Neutrophil (primary cell): ENCODE data around the gene HS3ST6.

Experiments
- H3K27ac ChIP-seq: fragments of 200-600 bp; sonication (generic); 2 replicates; pipeline ENCODE4 v1.5.1; 2016; ENCODE audit warnings: mild to moderate bottlenecking, moderate library complexity
- H3K27me3 ChIP-seq: fragments of 200-600 bp; sonication (generic); 2 replicates; pipeline ENCODE4 v1.6.0; 2016; ENCODE audit warnings: mild to moderate bottlenecking
- H3K36me3 ChIP-seq: fragments of 200-600 bp; sonication (generic); 2 replicates; pipeline ENCODE4 v1.5.1; 2017
- H3K4me1 ChIP-seq, 2 experiments: fragments of 200-600 bp in 1 of 2; sonication (generic) in 1 of 2; 1 replicate in 1 of 2; 2 replicates in 1 of 2; pipeline versions ENCODE4 v1.5.1 to v1.6.1; 2013 to 2016; ENCODE audit warnings: low read depth in 1 of 2, low read length in 1 of 2, mild to moderate bottlenecking in 1 of 2, moderate library complexity in 1 of 2; ENCODE audit not compliant: control insufficient read depth in 1 of 2, insufficient read depth in 1 of 2
- H3K4me3 ChIP-seq, 2 experiments: fragments of 200-600 bp in 1 of 2; sonication (generic) in 1 of 2; 1 replicate in 1 of 2; 2 replicates in 1 of 2; pipeline ENCODE4 v1.5.1; 2013 to 2016; ENCODE audit warnings: low read depth in 1 of 2, low read length in 1 of 2, mild to moderate bottlenecking in 1 of 2, moderate library complexity in 1 of 2
- H3K9me3 ChIP-seq: fragments of 200-600 bp; sonication (generic); 2 replicates; pipeline ENCODE4 v1.5.1; 2016
- TF ChIP-seq, protein P1 (sequence below): fragments of 200-600 bp; sonication (generic); IDR thresholded peaks from 2 replicates; pipeline ENCODE4 v1.5.1; 2016; ENCODE audit warnings: antibody characterized with exemption

Gene HS3ST6

GRCh38 chr16:1918351-1919326 is at the start of gene HS3ST6:
Gene HS3ST6, minus strand, starts transcription at chr16:1918415. Its CDS starts 92 bp downstream, at chr16:1918323.
- Histone ChIP-seq H3K27me3 (peaks cover 100% of the 10 kb centered on the region), H3K9me3 (no peaks in the 10 kb centered on the region), H3K4me1 (no peaks in the 10 kb centered on the region), H3K4me3 (no peak within 1 kb of the TSS), H3K27ac (no peak within 1 kb of the TSS), H3K36me3 (no peaks in the 10 kb centered on the region)
- TF ChIP-seq, protein P1, sequence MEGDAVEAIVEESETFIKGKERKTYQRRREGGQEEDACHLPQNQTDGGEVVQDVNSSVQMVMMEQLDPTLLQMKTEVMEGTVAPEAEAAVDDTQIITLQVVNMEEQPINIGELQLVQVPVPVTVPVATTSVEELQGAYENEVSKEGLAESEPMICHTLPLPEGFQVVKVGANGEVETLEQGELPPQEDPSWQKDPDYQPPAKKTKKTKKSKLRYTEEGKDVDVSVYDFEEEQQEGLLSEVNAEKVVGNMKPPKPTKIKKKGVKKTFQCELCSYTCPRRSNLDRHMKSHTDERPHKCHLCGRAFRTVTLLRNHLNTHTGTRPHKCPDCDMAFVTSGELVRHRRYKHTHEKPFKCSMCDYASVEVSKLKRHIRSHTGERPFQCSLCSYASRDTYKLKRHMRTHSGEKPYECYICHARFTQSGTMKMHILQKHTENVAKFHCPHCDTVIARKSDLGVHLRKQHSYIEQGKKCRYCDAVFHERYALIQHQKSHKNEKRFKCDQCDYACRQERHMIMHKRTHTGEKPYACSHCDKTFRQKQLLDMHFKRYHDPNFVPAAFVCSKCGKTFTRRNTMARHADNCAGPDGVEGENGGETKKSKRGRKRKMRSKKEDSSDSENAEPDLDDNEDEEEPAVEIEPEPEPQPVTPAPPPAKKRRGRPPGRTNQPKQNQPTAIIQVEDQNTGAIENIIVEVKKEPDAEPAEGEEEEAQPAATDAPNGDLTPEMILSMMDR, result no peak

GRCh38 chr16:1966460-1966859 is 48.2 kb upstream of the HS3ST6 start, which contains the start of gene RNF151:
Gene RNF151, plus strand, starts transcription at chr16:1966856. Its CDS starts 26 bp downstream, at chr16:1966882.
- H3K9me3 ChIP-seq, result no peaks in the 10 kb centered on the region
- TF ChIP-seq, protein P1, result no peak
- no peaks in the 10 kb centered on the region for H3K27me3 ChIP-seq
- peaks cover 15% of the 10 kb centered on the region for H3K36me3 ChIP-seq
- H3K4me1 ChIP-seq, result peaks cover 34% of the 10 kb centered on the region in 2 experiments
- H3K27ac ChIP-seq, result peak within 1 kb of the TSS; percentile 88
- peak within 1 kb of the TSS; percentile 80 to 87 for H3K4me3 ChIP-seq

DNA sequence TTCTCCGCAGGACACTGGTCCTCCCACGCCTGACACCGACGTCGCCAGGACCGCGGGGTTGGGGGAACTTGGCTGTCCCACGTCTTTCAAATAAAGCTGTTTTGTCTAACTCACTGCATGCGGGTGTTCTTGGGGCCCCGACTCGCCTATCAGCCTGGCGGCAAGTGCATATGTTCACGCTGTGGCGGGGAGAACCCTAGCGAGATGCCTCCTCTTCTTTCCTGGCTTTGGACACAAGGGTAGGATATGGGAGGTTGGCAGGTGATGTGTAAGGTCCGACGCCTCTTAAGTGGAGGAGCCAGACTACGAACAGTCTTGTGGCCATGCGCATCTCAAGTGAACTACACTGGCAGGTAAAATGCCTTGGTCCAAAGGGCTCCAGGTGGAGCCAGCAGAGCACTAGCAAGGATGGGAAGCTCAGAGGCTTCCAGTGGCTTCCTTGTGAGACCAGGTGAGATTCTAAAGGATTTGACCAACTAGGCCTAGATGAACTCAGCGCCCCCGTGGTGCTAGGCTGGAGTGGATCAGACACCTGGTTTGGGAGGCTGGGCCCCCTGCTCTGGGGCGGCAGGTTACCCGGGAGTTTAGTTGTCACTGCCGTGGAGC is 47.3 kb upstream of the HS3ST6 start:
- H3K4me1 ChIP-seq, result peaks cover 28 to 31% of the 10 kb centered on the region in 2 experiments
- TF ChIP-seq, protein P1, result no peak
- H3K9me3 ChIP-seq, result no peaks in the 10 kb centered on the region
- peaks cover 20% of the 10 kb centered on the region for H3K36me3 ChIP-seq
- H3K4me3 ChIP-seq, result peak overlapping the region; percentile 80 to 87
- H3K27ac ChIP-seq, result peak overlapping the region; percentile 88
- H3K27me3 ChIP-seq, result no peaks in the 10 kb centered on the region

GRCh38 chr16:1964506-1965395 is 46.5 kb upstream of the HS3ST6 start, which contains the start of gene RPS2:
Gene RPS2, minus strand, starts transcription at chr16:1964826. Its CDS starts 201 bp downstream, at chr16:1964625.
- H3K27me3 ChIP-seq, result no peaks in the 10 kb centered on the region
- H3K36me3 ChIP-seq, result peaks cover 20% of the 10 kb centered on the region
- H3K9me3 ChIP-seq, result no peaks in the 10 kb centered on the region
- H3K4me1 ChIP-seq, result peaks cover 35 to 39% of the 10 kb centered on the region in 2 experiments
- peak within 1 kb of the TSS; percentile 88 for H3K27ac ChIP-seq
- peak within 1 kb of the TSS; percentile 80 to 87 for H3K4me3 ChIP-seq
- TF ChIP-seq, protein P1, result peak; percentile 27
